DMS153 (cell line): Measurements from ENCODE around the gene WNT11.

Experiments used
- DNase-seq: peaks from one replicate; lab custom pipeline; 2025; lab: John Stamatoyannopoulos, UW

Gene WNT11

GRCh38 chr11:76152741-76153570 is 53.3 kb downstream of the WNT11 start:
- peak; percentile 27 for DNase-seq

GRCh38 chr11:76152086-76152681 is 54.1 kb downstream of the WNT11 start:
- DNase-seq: peak; percentile 68

GRCh38 chr11:76151556-76152085 is 54.7 kb downstream of the WNT11 start:
- peak; percentile 100 for DNase-seq

GRCh38 chr11:76150141-76150540 is 56.2 kb downstream of the WNT11 start:
- DNase-seq: no peak

- DNase-seq: no peak
These were observed 56.6 kb downstream of the WNT11 start for GRCh38 chr11:76149713-76150112.

- no peak for DNase-seq
These were observed 57.2 kb downstream of the WNT11 start for GRCh38 chr11:76148941-76149613.

GRCh38 chr11:76148231-76148630 is 58.1 kb downstream of the WNT11 start:
- no peak for DNase-seq

- peak; percentile 18 for DNase-seq
These were observed 59.1 kb downstream of the WNT11 start for GRCh38 chr11:76147106-76147740.

- no peak for DNase-seq
These were observed 63.0 kb downstream of the WNT11 start for GRCh38 chr11:76143274-76143673.

GRCh38 chr11:76141901-76142588 is 64.3 kb downstream of the WNT11 start:
- DNase-seq: no peak

- no peak for DNase-seq
These were observed 65.3 kb downstream of the WNT11 start for GRCh38 chr11:76140912-76141574.

GRCh38 chr11:76139314-76139713 is 67.0 kb downstream of the WNT11 start:
- no peak for DNase-seq
